Measurements from ENCODE around the gene IFRD2. TPM values are rescaled to one million over a fixed set of nuclear protein-coding genes. Genes with fewer than 3 reads are reported as not detected.

IFRD2 gene
- total and polyA plus RNA-seq, 2 experiments from 2014 or later: 41.4 to 71.6 TPM

DNA sequence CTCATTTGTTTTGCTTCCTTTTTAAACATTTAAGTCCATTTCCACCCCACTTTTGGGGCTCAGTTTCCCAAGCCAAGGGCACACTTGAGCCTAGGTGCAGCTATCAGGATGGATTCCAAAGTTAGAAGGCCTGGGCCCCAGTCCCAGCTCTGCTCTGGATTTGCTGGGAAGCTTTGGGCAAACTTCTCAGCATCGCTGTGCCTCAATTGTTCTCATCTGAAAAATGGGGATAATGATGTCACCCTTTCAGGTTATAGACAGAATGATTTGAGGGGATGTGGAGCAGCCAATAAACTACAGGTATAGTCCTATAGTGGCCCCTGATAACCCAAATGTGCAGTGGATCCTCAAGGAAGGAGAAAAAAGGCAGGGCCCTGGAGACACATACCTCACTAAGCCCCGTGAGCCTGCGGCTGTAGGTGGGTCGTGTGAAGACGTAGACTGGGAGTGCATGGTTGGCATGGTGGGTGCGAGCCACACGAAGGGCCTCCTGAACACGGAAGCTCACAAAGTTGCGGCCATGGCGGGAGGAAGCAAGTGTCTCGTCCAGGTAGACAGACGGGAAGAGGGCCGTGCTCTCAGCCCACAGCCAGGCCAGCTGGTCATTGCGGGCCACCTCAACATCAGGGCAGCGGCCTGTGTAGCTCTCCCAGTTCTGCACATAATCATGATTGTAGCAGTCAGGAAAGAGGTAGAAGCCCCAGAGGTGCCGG is 27.1 kb upstream of the IFRD2 start:
- Histone ChIP-seq H3K79me2 (peaks cover 38% of the 10 kb centered on the region), H3K9me3 (ENCODE audit: low read depth) (no peaks in the 10 kb centered on the region), H3K4me1 (ENCODE audit: insufficient read depth) (peaks cover 51% of the 10 kb centered on the region), H4K20me1 (ENCODE audit: insufficient read depth, poor library complexity, severe bottlenecking) (peaks cover 3% of the 10 kb centered on the region), H3K27ac (peak overlapping the region; percentile 100), H2AFZ (no peak overlapping the region), H3K36me3 (replicated peaks; ENCODE audit: insufficient read depth, low read depth) (no peaks in the 10 kb centered on the region), H3K27me3 (no peaks in the 10 kb centered on the region), H3K4me3 (no peak overlapping the region), H3K9me2 (replicated peaks; ENCODE audit: insufficient read depth) (no peaks in the 10 kb centered on the region), H3K4me2 (peak overlapping the region; percentile 97)
- WGBS (ENCODE audit: low lambda C conversion rate, missing lambda C conversion rate): 96% methylated on average over 16 of the region's 16 CpGs
- DNase-seq (ENCODE audit: low spot score): no peak
- TF ChIP-seq, protein P1, sequence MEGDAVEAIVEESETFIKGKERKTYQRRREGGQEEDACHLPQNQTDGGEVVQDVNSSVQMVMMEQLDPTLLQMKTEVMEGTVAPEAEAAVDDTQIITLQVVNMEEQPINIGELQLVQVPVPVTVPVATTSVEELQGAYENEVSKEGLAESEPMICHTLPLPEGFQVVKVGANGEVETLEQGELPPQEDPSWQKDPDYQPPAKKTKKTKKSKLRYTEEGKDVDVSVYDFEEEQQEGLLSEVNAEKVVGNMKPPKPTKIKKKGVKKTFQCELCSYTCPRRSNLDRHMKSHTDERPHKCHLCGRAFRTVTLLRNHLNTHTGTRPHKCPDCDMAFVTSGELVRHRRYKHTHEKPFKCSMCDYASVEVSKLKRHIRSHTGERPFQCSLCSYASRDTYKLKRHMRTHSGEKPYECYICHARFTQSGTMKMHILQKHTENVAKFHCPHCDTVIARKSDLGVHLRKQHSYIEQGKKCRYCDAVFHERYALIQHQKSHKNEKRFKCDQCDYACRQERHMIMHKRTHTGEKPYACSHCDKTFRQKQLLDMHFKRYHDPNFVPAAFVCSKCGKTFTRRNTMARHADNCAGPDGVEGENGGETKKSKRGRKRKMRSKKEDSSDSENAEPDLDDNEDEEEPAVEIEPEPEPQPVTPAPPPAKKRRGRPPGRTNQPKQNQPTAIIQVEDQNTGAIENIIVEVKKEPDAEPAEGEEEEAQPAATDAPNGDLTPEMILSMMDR (IDR thresholded peaks at IDR 0.05; ENCODE audit: poor library complexity): no peak
- no peak for TF ChIP-seq EZH2 (IDR thresholded peaks at IDR 0.05; ENCODE audit: borderline replicate concordance)
- no peak for TF ChIP-seq EZH2phosphoT487 (IDR thresholded peaks at IDR 0.05; ENCODE audit: low read depth, severe bottlenecking, unreplicated experiment)

DNA sequence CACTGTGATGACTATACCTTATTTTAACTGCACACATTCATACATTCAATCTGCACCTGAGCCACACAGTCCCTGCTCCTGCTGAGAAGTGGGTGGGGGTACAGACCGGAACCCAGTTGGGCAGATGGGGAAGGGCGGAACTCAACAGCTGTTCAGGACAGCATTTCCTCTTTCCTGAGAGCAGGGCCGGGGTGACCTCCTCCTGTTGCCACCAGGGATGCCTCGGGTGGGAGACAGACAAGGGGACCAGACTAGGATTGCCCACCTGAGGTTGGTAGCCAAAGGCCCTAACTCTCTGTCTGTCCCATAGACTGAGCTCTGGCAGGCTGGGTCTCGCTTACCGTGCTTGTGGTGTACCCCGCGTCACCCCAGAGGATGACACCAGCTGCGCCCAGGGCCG is 26.4 kb upstream of the IFRD2 start:
- H3K4me2 ChIP-seq: peak overlapping the region; percentile 97
- H3K27me3 ChIP-seq: no peaks in the 10 kb centered on the region
- peaks cover 3% of the 10 kb centered on the region for H4K20me1 ChIP-seq (ENCODE audit: insufficient read depth, poor library complexity, severe bottlenecking)
- no peak for TF ChIP-seq EZH2 (IDR thresholded peaks at IDR 0.05; ENCODE audit: borderline replicate concordance)
- H3K79me2 ChIP-seq: peaks cover 38% of the 10 kb centered on the region
- 95% methylated on average over 10 of the region's 10 CpGs for WGBS (ENCODE audit: low lambda C conversion rate, missing lambda C conversion rate)
- H3K27ac ChIP-seq: no peak overlapping the region
- no peak overlapping the region for H3K4me3 ChIP-seq
- H2AFZ ChIP-seq: no peak overlapping the region
- no peaks in the 10 kb centered on the region for H3K36me3 ChIP-seq (replicated peaks; ENCODE audit: insufficient read depth, low read depth)
- DNase-seq (ENCODE audit: low spot score): no peak
- H3K9me3 ChIP-seq (ENCODE audit: low read depth): no peaks in the 10 kb centered on the region
- peaks cover 49% of the 10 kb centered on the region for H3K4me1 ChIP-seq (ENCODE audit: insufficient read depth)
- H3K9me2 ChIP-seq (replicated peaks; ENCODE audit: insufficient read depth): no peaks in the 10 kb centered on the region

DNA sequence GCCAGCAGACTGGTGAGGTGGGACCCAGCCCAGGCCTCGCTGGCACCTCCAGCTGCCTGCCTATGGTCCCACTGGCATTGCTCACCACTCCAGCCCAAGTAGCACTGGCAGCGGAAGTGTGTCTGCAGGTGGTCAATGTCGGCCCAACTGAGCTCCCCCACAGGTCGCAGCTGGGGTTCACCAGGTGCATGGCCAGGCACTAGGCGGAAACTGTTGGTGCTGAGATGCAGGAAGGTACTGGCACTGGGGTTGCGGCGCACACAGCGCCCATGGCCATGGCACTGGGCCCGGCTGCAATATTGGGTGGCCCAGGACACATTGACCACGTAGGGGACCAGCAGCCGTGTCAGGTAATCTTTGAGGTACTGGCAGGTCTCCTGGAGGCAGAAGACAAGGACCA is 25.9 kb upstream of the IFRD2 start:
- DNase-seq (ENCODE audit: low spot score): no peak
- Histone ChIP-seq H3K36me3 (replicated peaks; ENCODE audit: insufficient read depth, low read depth) (no peaks in the 10 kb centered on the region), H3K27ac (peak overlapping the region; percentile 91), H3K4me2 (peak overlapping the region; percentile 97), H4K20me1 (ENCODE audit: insufficient read depth, poor library complexity, severe bottlenecking) (peaks cover 3% of the 10 kb centered on the region), H3K79me2 (peaks cover 38% of the 10 kb centered on the region), H2AFZ (no peak overlapping the region), H3K9me2 (replicated peaks; ENCODE audit: insufficient read depth) (no peaks in the 10 kb centered on the region), H3K4me1 (ENCODE audit: insufficient read depth) (peaks cover 49% of the 10 kb centered on the region), H3K27me3 (no peaks in the 10 kb centered on the region), H3K4me3 (no peak overlapping the region), H3K9me3 (ENCODE audit: low read depth) (no peaks in the 10 kb centered on the region)
- TF ChIP-seq EZH2phosphoT487 (IDR thresholded peaks at IDR 0.05; ENCODE audit: low read depth, severe bottlenecking, unreplicated experiment): no peak
- TF ChIP-seq, protein P1 (IDR thresholded peaks at IDR 0.05; ENCODE audit: poor library complexity): no peak
- no peak for TF ChIP-seq EZH2 (IDR thresholded peaks at IDR 0.05; ENCODE audit: borderline replicate concordance)
- WGBS (ENCODE audit: low lambda C conversion rate, missing lambda C conversion rate): 94% methylated on average over 10 of the region's 11 CpGs

DNA sequence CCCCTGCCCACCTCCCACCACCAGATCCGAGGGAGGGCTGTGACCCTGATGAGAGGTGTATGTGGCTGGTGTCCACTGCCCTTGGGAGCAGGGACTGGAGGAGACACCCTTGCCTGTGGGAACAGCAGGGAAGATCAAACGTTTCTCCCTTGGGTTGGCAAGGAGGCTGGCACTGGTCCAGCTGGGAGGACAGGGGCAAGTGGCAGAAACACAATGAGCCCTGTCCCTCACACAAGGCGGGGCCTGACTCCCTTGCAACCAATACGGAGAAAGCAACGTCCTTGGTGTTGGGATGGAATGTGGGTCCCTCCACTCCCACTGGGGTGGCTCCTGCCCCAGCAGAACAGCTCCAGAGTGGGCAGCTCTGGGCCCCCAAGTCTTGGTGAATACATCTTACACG is 25.1 kb upstream of the IFRD2 start:
- Histone ChIP-seq H3K36me3 (replicated peaks; ENCODE audit: insufficient read depth, low read depth) (no peaks in the 10 kb centered on the region), H3K4me2 (peak overlapping the region; percentile 61), H3K9me3 (ENCODE audit: low read depth) (no peaks in the 10 kb centered on the region), H4K20me1 (ENCODE audit: insufficient read depth, poor library complexity, severe bottlenecking) (peaks cover 3% of the 10 kb centered on the region), H3K79me2 (peaks cover 38% of the 10 kb centered on the region), H3K27me3 (no peaks in the 10 kb centered on the region), H3K9me2 (replicated peaks; ENCODE audit: insufficient read depth) (no peaks in the 10 kb centered on the region), H3K4me1 (ENCODE audit: insufficient read depth) (peaks cover 43% of the 10 kb centered on the region), H2AFZ (no peak overlapping the region), H3K27ac (peak overlapping the region; percentile 91), H3K4me3 (no peak overlapping the region)
- DNase-seq (ENCODE audit: low spot score): no peak
- TF ChIP-seq EZH2phosphoT487 (IDR thresholded peaks at IDR 0.05; ENCODE audit: low read depth, severe bottlenecking, unreplicated experiment): no peak
- TF ChIP-seq EZH2 (IDR thresholded peaks at IDR 0.05; ENCODE audit: borderline replicate concordance): no peak
- TF ChIP-seq, protein P1 (IDR thresholded peaks at IDR 0.05; ENCODE audit: poor library complexity): no peak
- 80% methylated on average over 6 of the region's 6 CpGs for WGBS (ENCODE audit: low lambda C conversion rate, missing lambda C conversion rate)
